A673 (cell line): Measurements from ENCODE around the gene HS1BP3. TPM values are rescaled to one million over a fixed set of nuclear protein-coding genes. Genes with fewer than 3 reads are reported as not detected.

Source experiments
- BruUV-seq: library from RNA; stranded (reverse); fragments of 400-500 nt; replicated peaks from 2 replicates; lab custom pipeline; 2021; lab: Mats Ljungman, UMichigan
- CTCF ChIA-PET: fragments of 300-600 bp; sonication (Branson Sonifier 250); formaldehyde crosslinking; loops from one replicate; lab custom pipeline; 2022; ENCODE audit warnings: antibody characterized with exemption; lab: Charles Lee
- POLR2A ChIA-PET: fragments of 300-600 bp; sonication (Branson Sonifier 250); formaldehyde crosslinking; loops from one replicate; lab custom pipeline; 2022; ENCODE audit warnings: antibody characterized with exemption; ENCODE audit not compliant: low non-redundant PET; lab: Charles Lee
- DNase-seq: peaks from one replicate; pipeline ENCODE4 v3.0.0-alpha.2; 2015; ENCODE audit warnings: low spot score
- H3K27ac ChIP-seq: fragments of 200-600 bp; sonication (generic); 2 replicates; pipeline ENCODE4 v1.5.1; 2016; ENCODE audit warnings: mixed run types, low read depth, mild to moderate bottlenecking, mixed read lengths, antibody characterized with exemption, low read length; ENCODE audit not compliant: poor library complexity, severe bottlenecking
- H3K27me3 ChIP-seq: fragments of 200-600 bp; sonication (generic); replicated peaks from 2 replicates; pipeline ENCODE4 v1.6.1; 2017; ENCODE audit warnings: mixed run types, low read depth, mild to moderate bottlenecking, mixed read lengths, antibody characterized with exemption, low read length; ENCODE audit not compliant: insufficient read depth, poor library complexity
- H3K36me3 ChIP-seq: fragments of 200-600 bp; sonication (generic); 2 replicates; pipeline ENCODE4 v1.6.1; 2016; ENCODE audit warnings: mixed run types, mild to moderate bottlenecking, mixed read lengths, antibody characterized with exemption, low read length; ENCODE audit not compliant: insufficient read depth, poor library complexity, severe bottlenecking
- H3K4me1 ChIP-seq: fragments of 200-600 bp; sonication (generic); 2 replicates; pipeline ENCODE4 v1.6.1; 2017; ENCODE audit warnings: mixed run types, mild to moderate bottlenecking, mixed read lengths, antibody characterized with exemption, low read length; ENCODE audit not compliant: insufficient read depth, poor library complexity, severe bottlenecking
- H3K4me3 ChIP-seq: fragments of 200-600 bp; sonication (generic); 2 replicates; pipeline ENCODE4 v1.5.1; 2016; ENCODE audit warnings: low read depth, mixed run types, mild to moderate bottlenecking, mixed read lengths, low read length; ENCODE audit not compliant: poor library complexity, severe bottlenecking
- H3K9me3 ChIP-seq: fragments of 200-600 bp; sonication (generic); 2 replicates; pipeline ENCODE4 v1.6.1; 2016; ENCODE audit warnings: mixed run types, low read depth, mild to moderate bottlenecking, mixed read lengths, antibody characterized with exemption, low read length; ENCODE audit not compliant: poor library complexity, severe bottlenecking
- CTCF ChIP-seq: fragments of 300-800, 200-600 bp; sonication (generic); conservative IDR thresholded peaks from 2 replicates; pipeline ENCODE4 v1.5.1; 2017; ENCODE audit warnings: low read depth, mild to moderate bottlenecking, antibody characterized with exemption, low read length, moderate library complexity, mixed read lengths
- EZH2 ChIP-seq: fragments of 200-600 bp; sonication (generic); IDR thresholded peaks from 2 replicates; pipeline ENCODE4 v1.6.1; 2017; ENCODE audit warnings: borderline replicate concordance, low read depth, mild to moderate bottlenecking, mixed read lengths, antibody characterized with exemption, low read length; ENCODE audit not compliant: poor library complexity, severe bottlenecking
- intact Hi-C: fragments of 100-400 bp; cut with micrococcal nuclease; formaldehyde crosslinking; loops from one replicate; pipeline ENCODE4 v1.10.0; 2022; ENCODE audit not compliant: unreplicated experiment
- total RNA-seq: library from RNA; stranded (reverse); gene quantifications from 2 replicates; pipeline ENCODE4 v1.2.3, GENCODE V29; 2021

HS1BP3 gene
- total RNA-seq, 1 experiment from 2014 or later = 12.6 TPM

- no peaks in the 10 kb centered on the region for H3K27me3 ChIP-seq
- intact Hi-C loops = no loop called here
- no peak overlapping the region for H3K27ac ChIP-seq
- no peak for DNase-seq
- no peak overlapping the region for H3K4me3 ChIP-seq
- H3K36me3 ChIP-seq = no peaks in the 10 kb centered on the region
- BruUV-seq = no TSS peak
- no peaks in the 10 kb centered on the region for H3K4me1 ChIP-seq
- POLR2A ChIA-PET = no interaction called here
- TF ChIP-seq CTCF = no peak
- TF ChIP-seq EZH2 = no peak
- H3K9me3 ChIP-seq = no peaks in the 10 kb centered on the region
- CTCF ChIA-PET = no interaction called here
Observed at GRCh38 chr2:20569464-20570223, 81.3 kb downstream of the HS1BP3 start.

DNA sequence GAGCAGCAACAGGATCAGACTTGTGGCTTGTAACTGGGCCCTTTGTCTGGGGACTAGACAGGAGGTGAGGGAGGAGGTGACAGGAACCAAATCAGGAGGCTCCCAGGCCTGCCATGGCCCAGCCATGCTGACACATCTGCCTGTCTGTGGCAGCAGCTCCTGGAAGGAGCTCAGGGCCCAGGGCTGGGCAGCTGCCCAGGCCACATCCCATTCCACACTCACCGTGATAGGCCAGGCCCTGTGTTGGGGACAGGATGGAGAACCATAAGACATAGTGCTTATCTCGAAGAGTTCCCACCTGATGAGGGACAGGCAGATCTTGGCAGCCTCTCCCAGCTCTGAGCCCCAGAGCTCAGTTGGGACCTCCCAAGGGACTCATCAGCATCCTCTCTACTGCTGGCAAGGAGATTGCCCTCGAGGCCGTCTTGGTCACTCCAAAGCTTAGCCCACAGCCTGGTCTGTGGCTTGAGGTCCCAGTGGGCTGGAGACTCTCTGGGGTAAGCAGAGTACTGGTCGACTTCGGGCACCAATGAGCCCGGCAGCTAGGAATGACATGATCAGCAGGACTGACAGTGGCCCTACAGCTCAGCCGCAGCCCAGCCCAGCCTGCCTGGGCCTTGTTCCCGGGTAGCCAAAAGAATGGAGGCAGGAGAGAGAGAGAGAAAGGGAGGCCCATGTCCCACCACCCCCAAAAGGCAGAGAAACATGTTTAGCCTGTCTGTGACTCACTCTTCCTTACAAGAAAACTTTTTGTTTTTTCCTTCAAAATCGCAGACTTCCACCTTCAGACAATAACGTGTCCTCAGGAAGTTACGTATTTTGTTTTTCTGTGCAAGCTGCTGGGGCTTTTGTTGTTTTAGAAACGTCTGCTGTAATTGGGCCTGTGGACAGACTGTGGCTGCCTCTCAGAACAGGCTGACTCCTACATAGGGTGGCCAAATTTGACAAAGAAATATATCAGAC, 82.1 kb downstream of the HS1BP3 start:
- Histone ChIP-seq H3K4me1 (peaks cover 2% of the 10 kb centered on the region), H3K36me3 (no peaks in the 10 kb centered on the region), H3K27ac (no peak overlapping the region), H3K27me3 (no peaks in the 10 kb centered on the region), H3K9me3 (no peaks in the 10 kb centered on the region), H3K4me3 (no peak overlapping the region)
- TF ChIP-seq CTCF (no peak), EZH2 (no peak)
- DNase-seq = no peak
- intact Hi-C loops = no loop called here
- POLR2A ChIA-PET = no interaction called here
- no TSS peak for BruUV-seq
- CTCF ChIA-PET = no interaction called here

- Histone ChIP-seq H3K36me3 (no peaks in the 10 kb centered on the region), H3K4me3 (no peak overlapping the region), H3K27ac (no peak overlapping the region), H3K9me3 (no peaks in the 10 kb centered on the region), H3K27me3 (no peaks in the 10 kb centered on the region), H3K4me1 (peaks cover 6% of the 10 kb centered on the region)
- ChIA-PET POLR2A (no interaction called here), CTCF (no interaction called here)
- BruUV-seq = no TSS peak
- TF ChIP-seq EZH2 = no peak
- DNase-seq = no peak
- intact Hi-C loops = no loop called here
Observed at GRCh38 chr2:20567926-20568179, 83.0 kb downstream of the HS1BP3 start.

Other genes starting within 250 kb of the HS1BP3 start
- 24.1 and 31.5 TPM in 2 replicates for gene RHOB, start 204.0 kb downstream of the HS1BP3 start, total RNA-seq
- not detected in 2 replicates for gene GDF7, start 16.0 kb upstream of the HS1BP3 start, total RNA-seq
- gene LDAH, start 172.0 kb upstream of the HS1BP3 start, total RNA-seq = 27.4 TPM in 2 replicates